Adrenal gland (tissue), 12 donors: ENCODE results near the gene RASL10B. TPM values are rescaled to one million over a fixed set of nuclear protein-coding genes. Genes with fewer than 3 reads are reported as not detected.
"Not testable (repeated sequence)": the region's sequence is repeated elsewhere in the genome, so short reads cannot be mapped to it uniquely, and the experiment has no call there.

ENCODE experiments used
- DNase-seq, 7 donors: peaks; one replicate each; pipeline ENCODE4 v3.0.0-alpha.2; 2019 to 2020
- H3K27ac ChIP-seq, 5 donors: fragments of 200-600 bp; sonication (generic) in 4 of 5; 1 replicate in 3 of 5; 2 replicates in 2 of 5; pipeline versions ENCODE4 v1.5.1 to v1.8.0; 2016 to 2020; ENCODE audit warnings: mild to moderate bottlenecking in 1 of 5
- H3K27me3 ChIP-seq: fragments of 200-600 bp; 2 replicates; pipeline ENCODE4 v1.8.0; 2021
- H3K36me3 ChIP-seq, 2 donors: fragments of 200-600 bp; replicated peaks in 1 of 2; 1 replicate in 1 of 2; 2 replicates in 1 of 2; pipeline versions ENCODE4 v1.5.1 to v1.8.0; 2018 to 2022
- H3K4me1 ChIP-seq, 2 donors: fragments of 200-600 bp; replicated peaks in 1 of 2; 1 replicate in 1 of 2; 2 replicates in 1 of 2; pipeline versions ENCODE4 v1.5.1 to v1.8.0; 2018 to 2021
- H3K4me3 ChIP-seq, 4 donors: fragments of 200-600 bp; sonication (generic) in 3 of 4; one replicate each; pipeline ENCODE4 v1.5.1; 2016 to 2018
- H3K9me3 ChIP-seq, 3 donors: fragments of 200-600 bp; sonication (generic) in 1 of 3; replicated peaks in 1 of 3; 1 replicate in 2 of 3; 2 replicates in 1 of 3; pipeline versions ENCODE4 v1.5.1 to v1.8.0; 2016 to 2021
- POLR2A ChIP-seq, 2 donors: fragments of 450-650 bp; IDR thresholded peaks; one replicate each; pipeline ENCODE4 v1.6.1; 2017; ENCODE audit warnings: antibody characterized with exemption in 2 of 2, mild to moderate bottlenecking in 2 of 2, moderate library complexity in 1 of 2
- WGBS, 4 donors: extraction: QIAGEN DNeasy Blood & Tissue Kit in 2 of 4; methylation state at CpG; one replicate each; pipeline versions ENCODE4 v1.1.5 to v1.1.7; 2013 to 2017; 5-methylcytosine and 5-hydroxymethylcytosine counted together
- intact Hi-C, 2 donors: fragments of 100-400 bp; cut with DNase I; formaldehyde crosslinking; loops; one replicate each; pipeline versions ENCODE4 v1.14.1 to v1.15.0; 2022 to 2023
- polyA plus RNA-seq, 3 donors: library from polyadenylated mRNA; stranded (reverse); fragments of 200-250 nt in 2 of 3; fragments of 350-450 nt in 1 of 3; fragmentation: Illumina TruSeq in 1 of 3; extraction: RNeasy Lipid Tissue Mini Kit (QIAGEN cat#74804) in 1 of 3; gene quantifications; one replicate each; pipeline ENCODE4 v1.2.3, GENCODE V29; 2013 to 2014
- total RNA-seq, 9 donors: library from RNA; depleted of rRNA in 4 of 9; stranded (reverse); fragments of >200 nt in 4 of 9; fragments of 120-200 nt in 1 of 9; fragmentation: NEBNext Ultra II Directional in 1 of 9; extraction: Animal tissue kit (Norgen Biotek cat#: 25700) in 1 of 9; gene quantifications; one replicate each; pipeline versions ENCODE4 v1.1.0 to v1.2.4, GENCODE V29; 2013 to 2023
- TF ChIP-seq, protein P1 (sequence below), 6 experiments: fragments of 450-650 bp in 4 of 6; fragments of 200-600 bp in 2 of 6; sonication (generic) in 1 of 6; IDR thresholded peaks; 1 replicate in 5 of 6; 2 replicates in 1 of 6; pipeline versions ENCODE4 v1.5.1 to v1.8.0; 2016 to 2021; ENCODE audit warnings: antibody characterized with exemption in 6 of 6, mild to moderate bottlenecking in 2 of 6, moderate library complexity in 1 of 6
- donor health status: healthy with polysubstance abuse.
- donor health status: Bipolar disorder and iron deficiency.
- donor health status: DM: yes; HTN: yes; CAD: no.
- donor health status: DM: no; HTN: no; CAD: no.
- donor health status: DM: no; HTN: no; CAD: no.
- donor health status: DM: yes; HTN: yes; CAD: no.

Gene RASL10B
- total and polyA plus RNA-seq, 12 donors, result 1.1 to 8.1 (median 2.1) TPM

DNA sequence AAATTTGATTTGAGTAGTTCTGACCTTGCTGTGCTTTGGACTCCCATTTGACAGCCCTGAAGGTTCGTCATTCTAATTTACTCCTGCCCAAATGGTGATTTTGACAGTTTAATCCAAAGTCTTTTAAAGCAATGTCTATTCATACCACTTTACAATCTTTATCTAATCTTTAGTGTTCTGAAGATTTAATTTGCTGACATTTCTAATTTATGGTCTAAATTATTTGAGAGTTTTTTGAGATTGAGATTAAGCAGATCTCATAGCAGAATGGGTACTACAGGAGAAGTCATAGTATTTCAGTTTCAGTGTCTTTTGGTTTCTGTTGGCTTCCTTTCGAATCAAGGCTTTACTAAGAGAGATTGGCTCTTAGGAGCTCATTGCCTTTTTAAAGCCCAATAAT lies 32.6 kb upstream of the RASL10B start:
- Histone ChIP-seq H3K36me3 (peaks cover 0 to 9% of the 10 kb centered on the region in 2 donors), H3K27me3 (no peaks in the 10 kb centered on the region), H3K4me1 (no peaks in the 10 kb centered on the region), H3K27ac (no peak overlapping the region), H3K4me3 (no peak overlapping the region), H3K9me3 (no peaks in the 10 kb centered on the region)
- intact Hi-C loops, result no loop called here
- no peak for DNase-seq
- TF ChIP-seq, protein P1, sequence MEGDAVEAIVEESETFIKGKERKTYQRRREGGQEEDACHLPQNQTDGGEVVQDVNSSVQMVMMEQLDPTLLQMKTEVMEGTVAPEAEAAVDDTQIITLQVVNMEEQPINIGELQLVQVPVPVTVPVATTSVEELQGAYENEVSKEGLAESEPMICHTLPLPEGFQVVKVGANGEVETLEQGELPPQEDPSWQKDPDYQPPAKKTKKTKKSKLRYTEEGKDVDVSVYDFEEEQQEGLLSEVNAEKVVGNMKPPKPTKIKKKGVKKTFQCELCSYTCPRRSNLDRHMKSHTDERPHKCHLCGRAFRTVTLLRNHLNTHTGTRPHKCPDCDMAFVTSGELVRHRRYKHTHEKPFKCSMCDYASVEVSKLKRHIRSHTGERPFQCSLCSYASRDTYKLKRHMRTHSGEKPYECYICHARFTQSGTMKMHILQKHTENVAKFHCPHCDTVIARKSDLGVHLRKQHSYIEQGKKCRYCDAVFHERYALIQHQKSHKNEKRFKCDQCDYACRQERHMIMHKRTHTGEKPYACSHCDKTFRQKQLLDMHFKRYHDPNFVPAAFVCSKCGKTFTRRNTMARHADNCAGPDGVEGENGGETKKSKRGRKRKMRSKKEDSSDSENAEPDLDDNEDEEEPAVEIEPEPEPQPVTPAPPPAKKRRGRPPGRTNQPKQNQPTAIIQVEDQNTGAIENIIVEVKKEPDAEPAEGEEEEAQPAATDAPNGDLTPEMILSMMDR (IDR thresholded peaks at IDR 0.05), result no peak
- no peak for TF ChIP-seq POLR2A (IDR thresholded peaks at IDR 0.05)
- 82 to 95% (median 91%) methylated on average over 2 of the region's 2 CpGs for WGBS, 4 donors

GRCh38 chr17:35700150-35700549 lies 31.3 kb upstream of the RASL10B start:
- Histone ChIP-seq H3K4me3 (no peak overlapping the region), H3K27me3 (no peaks in the 10 kb centered on the region), H3K9me3 (no peaks in the 10 kb centered on the region), H3K36me3 (no peaks in the 10 kb centered on the region), H3K27ac (no peak overlapping the region), H3K4me1 (no peaks in the 10 kb centered on the region)
- DNase-seq, result peak in 1 of 7 donors; percentile 11
- 73 to 87% (median 79%) methylated on average over 6 of the region's 6 CpGs for WGBS, 4 donors
- TF ChIP-seq POLR2A (IDR thresholded peaks at IDR 0.05), result no peak
- TF ChIP-seq, protein P1 (IDR thresholded peaks at IDR 0.05), result no peak
- intact Hi-C loops, result no loop called here

- intact Hi-C loops, result no loop called here
- H3K36me3 ChIP-seq, result no peaks in the 10 kb centered on the region
- TF ChIP-seq, protein P1 (IDR thresholded peaks at IDR 0.05), result no peak
- no peak for TF ChIP-seq POLR2A (IDR thresholded peaks at IDR 0.05)
- H3K27me3 ChIP-seq, result no peaks in the 10 kb centered on the region
- no peaks in the 10 kb centered on the region for H3K9me3 ChIP-seq
- H3K27ac ChIP-seq, result no peak overlapping the region
- WGBS, 4 donors, result 86 to 89% (median 88%) methylated on average over 5 of the region's 5 CpGs
- no peak overlapping the region for H3K4me3 ChIP-seq
- no peaks in the 10 kb centered on the region for H3K4me1 ChIP-seq
- no peak for DNase-seq
Measured at GRCh38 chr17:35701491-35701890, 29.9 kb upstream of the RASL10B start.

DNA sequence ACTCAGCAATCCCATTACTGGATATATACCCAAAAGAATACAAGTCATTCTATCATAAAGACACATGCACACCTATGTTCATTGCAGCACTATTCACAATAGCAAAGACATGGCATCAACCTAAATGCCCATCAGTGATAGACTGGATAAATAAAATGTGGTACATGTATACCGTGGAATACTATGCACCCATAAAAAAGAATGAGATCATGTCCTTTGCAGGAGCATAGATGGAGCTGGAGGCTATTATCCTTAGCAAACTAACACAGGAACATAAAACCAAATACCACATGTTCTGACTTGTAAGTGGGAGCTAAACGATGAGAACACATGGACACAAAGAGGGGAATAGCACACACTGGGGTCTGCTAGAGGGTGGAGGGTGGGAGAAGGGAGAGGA lies 28.1 kb upstream of the RASL10B start:
- H3K4me1 ChIP-seq, H3K27ac ChIP-seq, DNase-seq, H3K27me3 ChIP-seq, intact Hi-C loops, H3K4me3 ChIP-seq, H3K36me3 ChIP-seq, H3K9me3 ChIP-seq: not testable (repeated sequence)
- 94 to 100% (median 98%) methylated on average over 2 of the region's 2 CpGs for WGBS, 4 donors

- Histone ChIP-seq H3K9me3 (no peaks in the 10 kb centered on the region), H3K27me3 (no peaks in the 10 kb centered on the region), H3K36me3 (peaks cover 0 to 7% of the 10 kb centered on the region in 2 donors), H3K27ac (no peak overlapping the region), H3K4me3 (no peak overlapping the region), H3K4me1 (peaks cover 0 to 6% of the 10 kb centered on the region in 2 donors)
- intact Hi-C loops, result no loop called here
- TF ChIP-seq POLR2A (IDR thresholded peaks at IDR 0.05), result no peak
- TF ChIP-seq, protein P1 (IDR thresholded peaks at IDR 0.05), result no peak
- no peak for DNase-seq
- WGBS, 4 donors, result 89 to 98% (median 92%) methylated on average over 1 of the region's 1 CpG
Measured at GRCh38 chr17:35705230-35705629, 26.2 kb upstream of the RASL10B start.
